Stimulated activated CD4-positive, alpha-beta T cell treated with anti-CD3 and anti-CD28 coated beads, TNF-alpha, amount 100 ng/mL, for 48 hours (primary cell): ENCODE results near the gene GABPB1.

Source experiments
- DNase-seq, 3 donors: peaks; one replicate each; pipeline ENCODE4 v3.0.0-alpha.2; 2020; ENCODE audit warnings: low read depth in 3 of 3

The GABPB1 gene

DNA sequence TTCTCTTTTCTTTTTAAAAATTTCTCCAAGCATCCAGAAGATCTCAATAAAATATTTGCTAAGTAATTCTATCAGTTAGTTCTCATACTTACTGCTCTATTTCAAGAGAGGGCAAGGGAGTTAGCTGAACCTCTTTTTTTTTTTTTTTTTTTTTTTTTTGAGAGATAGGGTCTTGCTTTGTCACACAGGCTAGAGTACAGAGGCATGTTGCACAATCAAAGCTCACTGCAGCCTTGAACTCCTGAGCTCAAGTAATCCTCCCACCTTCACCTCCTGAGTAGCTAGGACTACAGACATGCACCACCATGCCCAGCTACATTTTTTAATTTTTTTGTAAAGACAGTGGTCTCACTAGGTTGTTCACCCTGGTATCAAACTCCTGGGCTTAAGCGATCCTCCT, 110.8 kb downstream of the GABPB1 start:
- DNase-seq: no peak

DNA sequence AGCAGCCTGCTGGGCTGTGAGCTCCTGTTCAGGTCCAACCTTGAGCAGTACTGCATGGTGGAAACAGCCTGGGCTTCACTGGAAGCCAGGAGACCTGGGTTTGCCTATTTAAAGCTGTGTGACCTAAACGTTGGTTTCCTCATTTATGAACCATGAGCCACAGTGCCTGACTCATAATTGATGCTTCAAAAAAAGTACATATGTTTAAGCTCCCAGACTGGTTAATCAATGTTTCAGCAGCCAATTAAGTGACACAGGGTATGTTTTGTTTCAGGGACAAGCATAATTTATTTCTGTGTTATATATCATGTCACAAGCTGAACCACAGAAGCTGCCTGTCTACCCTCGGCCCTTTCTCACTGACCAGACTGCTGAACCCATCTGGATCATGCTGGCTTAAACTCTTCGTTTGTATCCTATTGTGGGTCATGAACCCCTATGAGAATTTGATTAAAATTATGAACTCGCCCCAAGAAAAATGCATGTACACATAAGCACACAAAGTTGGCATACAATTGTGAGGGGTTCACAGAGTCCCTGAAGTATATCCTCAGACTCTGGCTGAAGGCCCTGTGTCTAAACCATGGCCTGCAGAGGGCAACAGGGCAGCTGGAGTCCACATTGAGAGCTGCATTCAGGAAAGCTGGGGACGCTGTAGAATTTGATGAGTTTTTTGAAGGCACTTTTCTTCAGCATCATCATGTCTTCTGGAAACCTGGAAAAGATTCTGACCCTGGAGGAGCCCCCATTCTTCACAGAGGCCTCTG, 113.1 kb downstream of the GABPB1 start:
- DNase-seq: no peak

GRCh38 chr15:50238255-50238654, 116.7 kb downstream of the GABPB1 start:
- no peak for DNase-seq

DNA sequence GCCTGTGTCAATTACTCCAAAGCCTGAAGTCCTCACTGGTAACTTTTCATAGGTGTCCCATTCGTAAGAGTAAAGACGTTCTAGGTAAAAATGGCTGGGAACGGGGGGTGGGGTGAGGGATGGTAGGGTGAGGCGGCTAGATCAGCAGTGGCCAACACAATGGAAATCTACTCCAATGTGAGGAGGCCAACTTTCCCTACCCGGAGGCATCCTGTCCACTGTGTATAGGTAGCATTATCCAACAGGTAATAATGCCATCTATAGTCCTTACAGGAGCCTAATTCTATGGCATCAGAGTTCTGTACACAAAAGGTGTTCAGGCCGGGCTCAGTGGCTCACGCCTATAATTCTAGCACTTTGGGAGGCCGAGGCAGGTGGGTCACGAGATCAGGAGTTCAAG, 118.6 kb downstream of the GABPB1 start:
- no peak for DNase-seq

DNA sequence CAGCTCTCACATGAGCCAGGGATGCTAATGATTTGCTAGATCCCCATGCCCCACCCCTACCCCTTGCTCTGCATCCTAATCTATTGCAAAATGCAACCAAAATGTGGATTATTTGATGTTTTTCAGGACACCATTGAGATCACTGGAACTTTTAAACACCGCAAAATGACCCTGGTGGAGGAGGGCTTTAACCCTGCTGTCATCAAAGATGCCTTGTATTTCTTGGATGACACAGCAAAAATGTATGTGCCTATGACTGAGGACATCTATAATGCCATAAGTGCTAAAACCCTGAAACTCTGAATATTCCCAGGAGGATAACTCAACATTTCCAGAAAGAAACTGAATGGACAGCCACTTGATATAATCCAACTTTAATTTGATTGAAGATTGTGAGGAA, 119.2 kb downstream of the GABPB1 start:
- DNase-seq: no peak

DNA sequence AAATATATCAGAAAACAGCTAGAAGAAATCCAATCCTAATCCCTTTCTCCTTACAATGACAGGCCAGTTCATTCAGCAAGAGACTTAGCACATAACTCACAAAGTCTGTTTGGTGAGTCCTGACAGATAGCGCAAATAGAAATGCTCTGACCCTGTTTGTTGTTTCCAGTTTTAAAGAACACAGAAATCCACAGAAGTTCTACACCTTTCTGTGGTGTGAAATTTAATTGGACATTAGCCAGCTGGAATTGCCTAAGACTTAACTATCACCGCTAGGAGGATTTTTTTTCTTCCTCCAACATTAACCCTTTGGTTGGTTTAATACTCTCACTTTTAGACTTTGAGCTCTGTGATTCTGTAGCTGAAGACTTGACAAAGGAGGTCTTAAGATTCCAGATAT, 120.2 kb downstream of the GABPB1 start:
- no peak for DNase-seq

DNA sequence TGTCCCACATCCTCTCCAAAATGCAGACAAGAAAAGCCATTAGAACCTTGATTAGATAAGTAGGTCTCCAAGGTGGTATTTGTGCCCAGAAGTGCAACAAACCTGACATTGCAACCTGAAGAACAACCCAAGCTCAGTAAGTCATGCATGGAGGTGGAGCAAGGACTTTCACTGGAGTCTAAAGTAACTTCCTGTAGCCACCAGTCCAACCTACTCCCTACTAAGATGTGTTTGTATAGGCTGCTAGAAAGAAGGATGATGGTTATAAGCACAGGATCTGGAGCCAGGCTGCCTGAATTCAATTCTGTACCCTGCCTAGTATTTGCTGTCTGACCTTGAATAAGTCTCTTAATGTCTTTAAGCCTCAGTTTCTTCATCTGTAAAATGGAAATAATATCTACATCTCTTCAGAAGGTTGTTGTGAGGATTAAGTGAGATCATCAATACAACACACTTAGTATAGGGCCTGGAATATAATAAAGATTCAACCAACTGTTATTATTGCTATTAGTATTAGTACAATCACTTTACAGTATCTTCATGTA, 121.7 kb downstream of the GABPB1 start:
- DNase-seq: no peak

DNA sequence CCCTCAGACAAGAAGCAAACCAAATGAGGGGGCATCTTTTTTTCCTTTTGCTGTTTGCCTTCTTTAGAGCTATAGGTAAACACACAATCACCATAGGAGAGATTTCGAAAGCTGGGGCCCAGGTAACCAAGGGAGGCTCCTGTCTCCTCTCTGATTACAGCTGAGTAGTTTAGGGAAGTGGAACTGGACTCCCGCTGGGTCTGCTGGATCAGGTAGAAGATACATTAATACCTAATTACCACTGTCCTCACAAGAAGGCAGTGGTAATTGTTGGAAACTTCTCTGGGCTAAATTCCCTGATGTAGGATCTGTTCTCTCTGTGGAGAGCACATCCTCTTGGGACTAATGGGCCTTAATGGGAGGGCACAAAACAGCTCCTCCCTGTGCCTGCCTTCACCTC, 122.2 kb downstream of the GABPB1 start:
- no peak for DNase-seq

DNA sequence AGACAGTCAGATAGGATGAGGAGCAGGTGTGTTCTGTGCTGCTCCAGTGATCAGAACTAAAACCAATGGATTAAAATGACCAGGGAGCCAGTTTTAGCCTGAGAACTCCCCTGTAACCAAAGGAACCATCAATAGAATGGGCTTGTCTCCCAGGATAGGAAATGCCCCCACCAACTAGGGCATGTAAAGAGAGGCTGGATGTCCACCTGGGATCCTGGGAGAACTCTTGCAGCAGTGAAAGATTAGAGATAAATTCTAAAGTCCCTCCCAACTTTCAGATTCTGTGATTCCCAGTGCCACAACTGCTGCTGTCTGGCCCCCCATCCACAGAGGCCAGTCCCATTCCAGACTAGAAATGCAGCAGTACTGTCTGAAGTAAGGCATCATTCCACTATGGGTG, 123.2 kb downstream of the GABPB1 start:
- no peak for DNase-seq

- DNase-seq: no peak
These were observed 125.7 kb downstream of the GABPB1 start for GRCh38 chr15:50229336-50229735.

GRCh38 chr15:50228866-50229265, 126.1 kb downstream of the GABPB1 start:
- DNase-seq: no peak

DNA sequence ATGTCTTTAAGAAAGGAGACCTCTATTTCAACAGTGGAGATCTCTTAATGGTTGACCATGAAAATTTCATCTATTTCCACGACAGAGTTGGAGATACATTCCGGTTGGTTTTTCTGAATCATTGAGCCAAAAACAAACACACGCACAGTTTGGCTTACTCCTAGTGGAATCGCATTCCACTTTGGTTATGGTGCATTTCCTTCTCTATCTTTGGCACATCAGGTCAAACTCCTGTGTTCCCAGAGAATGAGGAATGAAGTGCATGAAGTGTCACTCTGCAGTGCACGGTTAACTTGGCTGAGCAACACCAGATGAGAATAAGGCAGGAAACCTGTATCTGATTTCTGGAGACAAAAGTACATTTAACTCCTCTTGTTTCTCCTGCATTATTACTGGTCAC, 127.9 kb downstream of the GABPB1 start:
- no peak for DNase-seq

GRCh38 chr15:50225938-50226337, 129.1 kb downstream of the GABPB1 start:
- DNase-seq: no peak
